Measurements from ENCODE around the gene MTURN.

DNA sequence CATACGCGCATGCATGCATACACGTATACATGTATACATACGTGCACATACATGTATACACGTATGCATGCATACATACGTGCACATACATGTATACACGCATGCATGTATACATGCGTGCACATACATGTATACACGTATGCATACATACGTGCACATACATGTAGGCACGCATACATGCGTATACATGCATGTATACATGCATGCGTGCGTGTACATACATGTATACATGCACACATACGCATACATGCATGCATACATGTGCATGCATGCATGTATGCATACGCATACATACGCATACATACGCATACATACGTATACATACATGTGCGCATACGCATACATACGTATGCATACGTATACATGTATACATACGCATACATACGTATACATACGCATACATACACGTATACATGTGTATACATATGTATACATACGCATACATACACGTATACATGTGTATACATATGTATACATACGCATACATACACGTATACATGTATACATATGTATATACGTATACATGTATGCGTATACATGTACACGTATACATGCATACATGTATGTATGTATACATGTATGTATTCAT, 19.0 kb upstream of the MTURN start:
- TF ChIP-seq, protein P1, sequence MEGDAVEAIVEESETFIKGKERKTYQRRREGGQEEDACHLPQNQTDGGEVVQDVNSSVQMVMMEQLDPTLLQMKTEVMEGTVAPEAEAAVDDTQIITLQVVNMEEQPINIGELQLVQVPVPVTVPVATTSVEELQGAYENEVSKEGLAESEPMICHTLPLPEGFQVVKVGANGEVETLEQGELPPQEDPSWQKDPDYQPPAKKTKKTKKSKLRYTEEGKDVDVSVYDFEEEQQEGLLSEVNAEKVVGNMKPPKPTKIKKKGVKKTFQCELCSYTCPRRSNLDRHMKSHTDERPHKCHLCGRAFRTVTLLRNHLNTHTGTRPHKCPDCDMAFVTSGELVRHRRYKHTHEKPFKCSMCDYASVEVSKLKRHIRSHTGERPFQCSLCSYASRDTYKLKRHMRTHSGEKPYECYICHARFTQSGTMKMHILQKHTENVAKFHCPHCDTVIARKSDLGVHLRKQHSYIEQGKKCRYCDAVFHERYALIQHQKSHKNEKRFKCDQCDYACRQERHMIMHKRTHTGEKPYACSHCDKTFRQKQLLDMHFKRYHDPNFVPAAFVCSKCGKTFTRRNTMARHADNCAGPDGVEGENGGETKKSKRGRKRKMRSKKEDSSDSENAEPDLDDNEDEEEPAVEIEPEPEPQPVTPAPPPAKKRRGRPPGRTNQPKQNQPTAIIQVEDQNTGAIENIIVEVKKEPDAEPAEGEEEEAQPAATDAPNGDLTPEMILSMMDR (IDR thresholded peaks at IDR 0.05 in 8 of 11, conservative IDR thresholded peaks at IDR 0.05 in 3 of 11): no peak
- no peak for TF ChIP-seq POLR2AphosphoS5 (IDR thresholded peaks at IDR 0.05)
- no peak for TF ChIP-seq POLR2A (IDR thresholded peaks at IDR 0.05)

Measured in spleen (tissue), 7 donors.